WTC11 (cell line): Measurements from ENCODE around the gene FAM124B.

Source experiments
- ATF2 ChIP-seq: sonication (generic); formaldehyde crosslinking; IDR thresholded peaks from 2 replicates; pipeline ENCODE4 v1.8.1; 2022; ENCODE audit warnings: low read depth, missing genetic modification reagents, borderline replicate concordance
- CREB1 ChIP-seq: sonication (generic); formaldehyde crosslinking; IDR thresholded peaks from 2 replicates; pipeline ENCODE4 v1.8.0; 2023; ENCODE audit warnings: mild to moderate bottlenecking, missing genetic modification reagents
- CTCF ChIP-seq: fragments of 200-600 bp; IDR thresholded peaks from 2 replicates; pipeline ENCODE4 v1.8.0; 2022; ENCODE audit warnings: antibody characterized with exemption
- STAT6 ChIP-seq: sonication (generic); formaldehyde crosslinking; conservative IDR thresholded peaks from 2 replicates; pipeline ENCODE4 v1.8.1; 2023; ENCODE audit warnings: mild to moderate bottlenecking, low read depth, missing genetic modification reagents, moderate library complexity

GRCh38 chr2:224386876-224387275 is 15.0 kb downstream of the FAM124B start:
- no peak for TF ChIP-seq CREB1
- no peak for TF ChIP-seq STAT6 (CRISPR knock-in tag)
- TF ChIP-seq CTCF, result no peak
- no peak for TF ChIP-seq ATF2
